ENCODE results near the gene UBASH3A. TPM values are rescaled to one million over a fixed set of nuclear protein-coding genes. Genes with fewer than 3 reads are reported as not detected.

Gene UBASH3A
- total RNA-seq, 1 experiment from 2014 or later = not detected

DNA sequence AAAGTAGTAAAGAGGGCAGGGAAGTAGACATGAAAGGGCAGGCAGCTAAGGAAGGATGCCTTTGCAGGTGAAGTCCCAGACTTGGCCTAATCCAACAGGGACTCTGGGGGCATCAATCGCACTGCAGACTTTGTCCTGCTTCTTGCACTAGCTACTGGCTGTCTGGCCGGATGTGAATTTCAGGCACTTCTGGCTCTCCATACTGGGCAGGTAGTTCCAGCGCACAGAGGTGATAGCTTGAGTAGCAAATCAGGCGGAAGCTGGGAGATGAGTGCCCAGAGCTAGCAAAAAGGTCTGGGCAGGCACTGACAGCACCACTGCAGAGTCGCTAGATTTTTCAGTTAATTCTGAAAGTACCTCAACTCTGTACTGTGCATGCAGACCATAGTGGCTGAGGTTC, 91.3 kb downstream of the UBASH3A start:
- peak overlapping the region; percentile 100 for H3K4me3 Mint-ChIP-seq (ENCODE audit: low read depth, unreplicated experiment)
- H3K9me3 Mint-ChIP-seq (ENCODE audit: low read depth, unreplicated experiment) = no peaks in the 10 kb centered on the region
- no peak for TF ChIP-seq CTCF (IDR thresholded peaks at IDR 0.05; ENCODE audit: unreplicated experiment)
- H3K27me3 Mint-ChIP-seq (ENCODE audit: unreplicated experiment) = no peaks in the 10 kb centered on the region
- CTCF ChIA-PET = no interaction called here
- intact Hi-C loops (cut with micrococcal nuclease; ENCODE audit: unreplicated experiment) = no loop called here
- peaks cover 16% of the 10 kb centered on the region for H3K36me3 Mint-ChIP-seq (ENCODE audit: insufficient read depth, unreplicated experiment)
- H3K4me1 Mint-ChIP-seq (ENCODE audit: low read depth, unreplicated experiment) = peaks cover 8% of the 10 kb centered on the region
- no peak overlapping the region for H3K27ac Mint-ChIP-seq (ENCODE audit: unreplicated experiment)
- no peak for DNase-seq
- no TSS peak for BruUV-seq (replicated peaks)

DNA sequence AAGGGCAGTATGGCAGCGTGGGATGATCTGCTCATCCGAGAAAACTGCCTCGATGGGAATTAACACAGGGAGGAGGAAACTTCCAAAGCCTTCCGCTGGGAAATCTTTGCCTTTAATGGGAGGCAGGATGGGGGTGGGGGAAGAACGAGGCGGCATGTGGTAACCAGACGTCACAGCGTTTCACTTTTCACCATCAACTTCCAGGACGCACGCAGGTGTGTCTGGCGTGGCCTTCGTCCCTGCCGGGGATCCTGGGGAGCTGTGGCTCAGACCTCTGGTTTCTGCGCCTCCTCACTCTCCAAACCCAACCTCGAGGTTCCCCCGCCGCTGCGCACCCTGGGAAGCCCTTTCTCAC, 92.0 kb downstream of the UBASH3A start:
- peak overlapping the region; percentile 100 for H3K4me3 Mint-ChIP-seq (ENCODE audit: low read depth, unreplicated experiment)
- intact Hi-C loops (cut with micrococcal nuclease; ENCODE audit: unreplicated experiment) = no loop called here
- no peak for DNase-seq
- H3K4me1 Mint-ChIP-seq (ENCODE audit: low read depth, unreplicated experiment) = peaks cover 14% of the 10 kb centered on the region
- peak overlapping the region; percentile 91 for H3K27ac Mint-ChIP-seq (ENCODE audit: unreplicated experiment)
- BruUV-seq (replicated peaks) = TSS peak; percentile 71
- no peaks in the 10 kb centered on the region for H3K27me3 Mint-ChIP-seq (ENCODE audit: unreplicated experiment)
- CTCF ChIA-PET = interaction anchor here (0.8 kb wide), 1 partner anchor 22 kb away, joined by 4 read pairs; no protein-coding TSS in a partner anchor
- H3K9me3 Mint-ChIP-seq (ENCODE audit: low read depth, unreplicated experiment) = no peaks in the 10 kb centered on the region
- peaks cover 16% of the 10 kb centered on the region for H3K36me3 Mint-ChIP-seq (ENCODE audit: insufficient read depth, unreplicated experiment)
- TF ChIP-seq CTCF (IDR thresholded peaks at IDR 0.05; ENCODE audit: unreplicated experiment) = no peak

DNA sequence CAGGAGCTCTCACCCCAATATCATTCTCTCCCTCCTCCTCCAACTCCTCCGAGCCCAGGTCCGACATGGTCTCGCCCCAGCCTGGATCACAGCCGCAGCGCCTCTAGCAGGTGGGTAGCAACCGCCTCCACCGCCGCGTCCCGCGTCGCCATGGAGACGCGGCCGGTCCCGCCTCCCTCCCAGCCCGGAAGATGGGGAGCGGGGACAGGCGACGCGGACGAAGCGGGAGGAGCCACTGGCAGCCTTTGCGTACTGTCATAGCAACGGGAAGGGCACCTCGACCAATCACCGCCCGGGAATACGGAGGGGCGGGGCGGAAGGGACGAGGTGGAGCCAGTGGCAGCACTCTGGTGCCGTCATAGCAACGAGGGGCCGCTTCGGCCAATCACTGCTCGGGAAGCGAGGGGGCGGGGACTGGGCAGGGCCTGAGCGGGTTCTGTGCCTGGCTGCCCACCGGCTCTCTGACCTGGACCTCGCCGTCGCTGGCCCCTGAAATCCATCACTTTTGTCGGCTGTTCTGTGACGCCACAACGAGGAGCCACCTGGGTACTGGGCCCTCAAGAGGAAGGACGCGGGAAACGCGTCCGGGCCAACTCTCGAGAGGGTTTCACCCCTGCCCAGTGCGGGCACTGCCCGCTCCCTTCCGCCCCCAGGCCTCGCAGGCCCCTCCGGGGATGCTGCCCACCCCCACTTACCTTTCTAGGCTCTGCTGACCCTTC, 92.6 kb downstream of the UBASH3A start, which contains the start of gene RSPH1:
TSS of gene RSPH1 (minus strand) at position 105 of the 719 bp plus-strand sequence. CDS start at position 67, 38 bp downstream.
- CTCF ChIA-PET = interaction anchor here (0.8 kb wide), 1 partner anchor 22 kb away, joined by 4 read pairs; no protein-coding TSS in a partner anchor
- peak; percentile 98 for DNase-seq
- Mint-ChIP-seq H3K36me3 (ENCODE audit: insufficient read depth, unreplicated experiment) (peaks cover 16% of the 10 kb centered on the region), H3K4me3 (ENCODE audit: low read depth, unreplicated experiment) (peak within 1 kb of the TSS; percentile 100), H3K9me3 (ENCODE audit: low read depth, unreplicated experiment) (no peaks in the 10 kb centered on the region), H3K4me1 (ENCODE audit: low read depth, unreplicated experiment) (peaks cover 18% of the 10 kb centered on the region), H3K27me3 (ENCODE audit: unreplicated experiment) (no peaks in the 10 kb centered on the region), H3K27ac (ENCODE audit: unreplicated experiment) (peak within 1 kb of the TSS; percentile 91)
- intact Hi-C loops (cut with micrococcal nuclease; ENCODE audit: unreplicated experiment) = no loop called here
- BruUV-seq (replicated peaks) = no TSS peak
- no peak for TF ChIP-seq CTCF (IDR thresholded peaks at IDR 0.05; ENCODE audit: unreplicated experiment)

DNA sequence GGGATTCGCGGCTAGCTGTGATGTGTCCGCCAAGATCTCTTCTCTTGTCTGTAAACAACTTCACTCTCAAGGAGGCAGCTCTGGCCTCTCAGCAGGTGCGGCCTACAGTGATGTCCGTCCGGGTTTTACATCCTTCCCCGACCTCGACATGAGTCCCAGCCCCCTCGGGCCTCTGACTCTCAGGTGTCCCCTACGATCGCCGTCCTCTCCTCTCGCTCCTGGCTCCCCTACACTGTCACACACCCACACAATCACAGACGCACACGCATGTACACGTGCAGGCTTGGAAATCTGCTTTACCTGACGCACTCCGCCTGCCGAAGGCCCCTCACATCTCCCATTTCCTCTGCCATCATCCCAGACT, 93.1 kb downstream of the UBASH3A start:
- Mint-ChIP-seq H3K27me3 (ENCODE audit: unreplicated experiment) (no peaks in the 10 kb centered on the region), H3K36me3 (ENCODE audit: insufficient read depth, unreplicated experiment) (peaks cover 16% of the 10 kb centered on the region), H3K27ac (ENCODE audit: unreplicated experiment) (peak overlapping the region; percentile 91), H3K9me3 (ENCODE audit: low read depth, unreplicated experiment) (no peaks in the 10 kb centered on the region), H3K4me1 (ENCODE audit: low read depth, unreplicated experiment) (peaks cover 18% of the 10 kb centered on the region), H3K4me3 (ENCODE audit: low read depth, unreplicated experiment) (peak overlapping the region; percentile 100)
- intact Hi-C loops (cut with micrococcal nuclease; ENCODE audit: unreplicated experiment) = no loop called here
- CTCF ChIA-PET = no interaction called here
- TF ChIP-seq CTCF (IDR thresholded peaks at IDR 0.05; ENCODE audit: unreplicated experiment) = no peak
- DNase-seq = no peak
- TSS peak; percentile 97 for BruUV-seq (replicated peaks)

Other genes with a start within 250 kb of the UBASH3A start
- gene ABCG1, start 184.8 kb upstream of the UBASH3A start, total RNA-seq (2022) = 0.19 and 0.29 TPM in 2 replicates
- gene TFF3, start 88.5 kb upstream of the UBASH3A start, total RNA-seq (2022) = not detected in 2 replicates
- 0.59 TPM in 1 of 2 replicates, not detected in the other for gene TFF2, start 52.9 kb upstream of the UBASH3A start, total RNA-seq (2022)
- gene TFF1, start 37.4 kb upstream of the UBASH3A start, total RNA-seq (2022) = 0.76 TPM in 1 of 2 replicates, not detected in the other
- 10.3 and 14.0 TPM in 2 replicates for gene TMPRSS3, start 7.8 kb upstream of the UBASH3A start, total RNA-seq (2022)
- gene RSPH1, start 92.3 kb downstream of the UBASH3A start, total RNA-seq (2022) = 2.2 and 3.3 TPM in 2 replicates
- 24.9 and 30.9 TPM in 2 replicates for gene SLC37A1, start 110.0 kb downstream of the UBASH3A start, total RNA-seq (2022)
- 10.9 and 14.3 TPM in 2 replicates for gene PDE9A, start 249.7 kb downstream of the UBASH3A start, total RNA-seq (2022)